AG09309 (cell line): ENCODE results near the gene KAZN.

Source experiments
- DNase-seq: peaks from one replicate; pipeline ENCODE4 v3.0.0-alpha.2; 2010; ENCODE audit warnings: low read depth
- H3K4me3 ChIP-seq: 2 replicates; pipeline ENCODE4 v1.5.1; 2011; ENCODE audit warnings: mild to moderate bottlenecking, low read depth, low read length, moderate library complexity; ENCODE audit not compliant: control insufficient read depth
- CTCF ChIP-seq: IDR thresholded peaks from 2 replicates; pipeline ENCODE4 v1.5.1; 2011; ENCODE audit warnings: mild to moderate bottlenecking, low read depth, low read length, inconsistent platforms; ENCODE audit not compliant: insufficient read depth, control insufficient read depth; ENCODE audit errors: missing control alignments

KAZN gene

GRCh38 chr1:14594045-14594444 is 4.4 kb upstream of the KAZN start:
- TF ChIP-seq CTCF, result no peak
- no peak overlapping the region for H3K4me3 ChIP-seq
- DNase-seq, result no peak

- no peak for DNase-seq
- no peak overlapping the region for H3K4me3 ChIP-seq
- no peak for TF ChIP-seq CTCF
Measured at GRCh38 chr1:14596591-14596990, 1.9 kb upstream of the KAZN start.

GRCh38 chr1:14597343-14598006 is 1.0 kb upstream of the KAZN start:
- TF ChIP-seq CTCF, result no peak
- DNase-seq, result no peak
- H3K4me3 ChIP-seq, result no peak overlapping the region

- DNase-seq, result no peak
- no peak for TF ChIP-seq CTCF
- no peak overlapping the region; the same call in 1 of the 2 replicates for H3K4me3 ChIP-seq
Measured at GRCh38 chr1:14598007-14598497, 433 bp upstream of the KAZN start.

- DNase-seq, result no peak
- TF ChIP-seq CTCF, result no peak
- H3K4me3 ChIP-seq, result peak overlapping the region; percentile 47
Measured at GRCh38 chr1:14599183-14599791, 802 bp downstream of the KAZN start.

GRCh38 chr1:14599800-14600199 is 1.3 kb downstream of the KAZN start:
- no peak for DNase-seq
- no peak overlapping the region for H3K4me3 ChIP-seq
- TF ChIP-seq CTCF, result no peak
